NCI-H526 treated with DMSO at 0.1 percent for 48 hours (cell line): ENCODE results near the gene EPHA1.

Source experiments
- DNase-seq: peaks from one replicate; lab custom pipeline; 2025; lab: John Stamatoyannopoulos, UW

The EPHA1 gene

GRCh38 chr7:143388491-143389101, 20.1 kb downstream of the EPHA1 start:
- no peak for DNase-seq

DNA sequence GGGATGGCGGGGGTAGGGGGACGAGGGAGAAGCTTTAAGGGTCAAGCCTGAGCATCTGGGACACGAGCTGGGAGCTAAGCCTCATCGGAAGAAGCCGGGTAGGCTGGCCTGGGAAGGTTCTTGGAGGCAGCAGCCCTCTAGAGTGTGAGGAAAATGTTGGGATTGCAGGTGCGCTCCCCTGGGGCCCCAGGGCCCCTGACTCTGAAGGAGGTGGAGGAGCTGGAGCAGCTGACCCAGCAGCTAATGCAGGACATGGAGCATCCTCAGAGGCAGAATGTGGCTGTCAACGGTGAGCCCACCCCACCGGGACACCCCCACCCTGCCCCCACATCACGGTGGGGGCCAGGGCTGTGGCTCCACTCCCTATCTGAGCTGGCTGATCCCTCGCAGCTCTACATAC, 20.6 kb downstream of the EPHA1 start:
- no peak for DNase-seq

- DNase-seq = no peak
Measured at GRCh38 chr7:143387156-143387975, 21.3 kb downstream of the EPHA1 start.

- no peak for DNase-seq
Measured at GRCh38 chr7:143385891-143386781, 22.5 kb downstream of the EPHA1 start.

DNA sequence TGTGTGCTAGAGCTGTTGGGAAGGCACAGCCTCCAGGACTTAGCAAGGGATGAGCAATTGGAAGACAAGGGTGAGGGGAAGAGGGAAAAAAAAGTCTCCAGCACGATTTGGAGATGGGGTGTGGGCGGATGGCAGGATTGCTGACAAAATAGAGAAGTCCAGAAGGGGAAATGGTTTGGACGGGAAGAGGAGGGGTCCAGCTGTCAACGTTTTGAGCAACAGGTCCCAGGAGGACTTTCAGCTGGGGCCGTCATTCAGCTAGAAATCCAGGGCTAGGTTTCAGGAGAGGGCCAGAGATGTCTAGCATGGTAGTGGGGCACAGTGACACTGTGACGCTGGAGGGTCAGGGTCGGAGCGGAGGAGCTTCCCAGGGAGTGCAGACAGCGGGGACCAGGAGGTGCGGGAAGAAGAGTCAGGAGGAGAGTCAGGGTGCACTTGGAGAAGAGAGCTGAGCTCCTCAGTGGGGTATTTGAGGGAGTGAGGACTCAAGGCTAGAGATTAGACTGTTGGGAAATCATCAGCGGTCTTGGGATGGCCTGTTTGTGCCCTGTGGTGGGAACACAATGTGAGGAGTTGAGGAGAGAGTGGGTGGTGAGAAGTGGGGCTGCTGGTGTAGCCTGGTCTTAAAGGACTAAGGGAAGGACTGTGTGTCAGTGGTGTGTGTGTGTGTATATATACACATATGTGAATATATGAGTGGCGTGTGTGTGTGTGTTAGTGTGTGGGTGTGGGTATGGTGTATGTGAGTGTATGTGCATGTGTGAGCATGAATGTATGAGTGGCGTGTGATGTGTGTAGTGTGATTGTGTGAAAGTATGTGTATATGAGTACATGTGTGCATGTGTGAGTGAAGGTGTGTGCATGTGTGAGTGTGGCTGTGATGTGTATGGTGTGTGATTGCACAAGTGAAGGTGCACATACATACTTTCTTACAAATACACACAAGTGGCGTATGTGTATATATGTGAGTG, 23.7 kb downstream of the EPHA1 start:
- no peak for DNase-seq

- no peak for DNase-seq
Measured at GRCh38 chr7:143384148-143384547, 24.5 kb downstream of the EPHA1 start.

DNA sequence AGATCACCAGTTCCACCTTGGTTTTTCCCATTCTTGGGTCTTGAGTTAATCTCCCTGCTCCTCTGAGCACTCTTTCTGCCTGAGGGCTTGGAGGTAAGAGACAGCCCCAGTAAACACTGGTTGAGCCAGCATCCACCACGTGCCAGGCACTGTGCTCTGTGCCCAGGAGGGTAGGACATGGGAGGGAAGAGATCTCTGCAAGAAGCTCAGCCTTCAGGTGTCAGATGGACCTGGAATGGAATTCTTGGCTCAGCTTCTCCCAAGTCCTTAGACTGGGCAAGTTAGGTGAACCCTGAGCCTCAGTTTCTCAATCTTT, 25.1 kb downstream of the EPHA1 start:
- DNase-seq = no peak

GRCh38 chr7:143382791-143383641, 25.6 kb downstream of the EPHA1 start:
- DNase-seq = no peak

DNA sequence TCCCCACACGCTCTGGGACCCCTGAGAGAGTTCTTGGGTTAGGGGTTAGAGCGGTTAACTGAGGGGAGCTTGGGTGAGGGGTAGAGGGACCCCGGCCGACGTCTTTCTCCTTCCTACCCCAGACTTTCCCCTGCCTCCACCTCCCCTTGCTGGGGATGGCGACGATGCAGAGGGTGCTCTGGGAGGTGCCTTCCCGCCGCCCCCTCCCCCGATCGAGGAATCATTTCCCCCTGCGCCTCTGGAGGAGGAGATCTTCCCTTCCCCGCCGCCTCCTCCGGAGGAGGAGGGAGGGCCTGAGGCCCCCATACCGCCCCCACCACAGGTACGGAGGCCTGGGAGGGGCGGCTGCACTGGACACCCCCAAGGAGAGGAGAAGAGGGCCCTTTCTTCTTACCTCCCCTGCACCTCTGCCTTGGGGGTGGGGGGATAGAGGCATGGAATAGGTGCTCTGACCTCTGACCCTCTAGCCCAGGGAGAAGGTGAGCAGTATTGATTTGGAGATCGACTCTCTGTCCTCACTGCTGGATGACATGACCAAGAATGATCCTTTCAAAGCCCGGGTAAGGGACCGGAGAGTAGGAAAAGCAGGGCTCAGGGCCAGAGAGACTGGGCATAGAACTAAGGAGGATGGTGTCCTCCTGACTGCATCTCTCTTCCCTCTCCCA, 26.4 kb downstream of the EPHA1 start:
- no peak for DNase-seq

DNA sequence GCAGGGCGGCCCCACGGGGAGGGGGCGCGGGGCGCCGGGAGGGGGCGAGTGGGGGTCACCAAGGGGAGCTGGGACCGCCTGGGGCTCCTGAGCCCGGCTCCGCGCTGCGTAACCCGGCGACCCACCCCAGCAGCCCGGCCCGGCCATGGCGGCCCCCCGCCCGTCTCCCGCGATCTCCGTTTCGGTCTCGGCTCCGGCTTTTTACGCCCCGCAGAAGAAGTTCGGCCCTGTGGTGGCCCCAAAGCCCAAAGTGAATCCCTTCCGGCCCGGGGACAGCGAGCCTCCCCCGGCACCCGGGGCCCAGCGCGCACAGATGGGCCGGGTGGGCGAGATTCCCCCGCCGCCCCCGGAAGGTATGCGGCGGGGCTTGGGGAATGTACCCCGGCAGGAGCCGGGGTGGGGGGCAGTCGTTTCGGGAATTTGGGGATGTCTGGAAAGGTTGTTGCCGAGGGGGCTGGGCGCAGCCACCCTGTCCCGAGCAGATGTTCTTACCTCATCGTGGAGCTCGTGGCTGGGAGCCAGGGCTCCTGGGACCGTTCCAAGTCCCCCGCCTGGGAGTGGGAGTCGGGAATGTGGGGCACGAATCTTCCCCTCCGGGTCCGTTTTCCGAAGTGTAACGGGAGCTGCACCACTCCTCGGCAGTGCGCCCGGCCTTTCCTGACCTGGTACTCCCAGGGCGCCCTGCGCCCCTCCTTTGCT, 27.1 kb downstream of the EPHA1 start:
- no peak for DNase-seq

GRCh38 chr7:143380646-143381426, 27.8 kb downstream of the EPHA1 start, which contains the start of gene ZYX:
TSS of gene ZYX (plus strand) at chr7:143381345. CDS start at chr7:143381572, 227 bp downstream.
- DNase-seq = peak; percentile 36

DNA sequence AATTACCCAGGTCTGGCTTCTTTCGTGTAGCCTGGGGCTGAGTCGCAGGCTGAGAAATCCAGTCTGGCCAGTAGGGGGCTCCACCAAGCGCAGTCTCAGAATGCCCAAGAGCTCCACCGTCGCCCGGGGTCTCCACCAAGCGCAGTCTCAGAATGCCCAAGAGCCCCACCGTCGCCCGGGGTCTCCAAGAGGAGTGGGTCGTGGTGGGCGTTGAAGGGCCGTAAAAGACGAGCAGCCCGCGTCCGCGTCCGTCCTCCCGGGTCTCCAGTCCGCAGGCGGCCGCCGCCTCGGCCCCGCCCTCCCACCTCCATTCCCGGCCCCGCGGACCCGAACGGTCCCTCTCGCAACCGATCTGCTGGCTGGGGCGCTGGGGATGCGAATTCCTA, 28.4 kb downstream of the EPHA1 start:
- DNase-seq = peak; percentile 65

DNA sequence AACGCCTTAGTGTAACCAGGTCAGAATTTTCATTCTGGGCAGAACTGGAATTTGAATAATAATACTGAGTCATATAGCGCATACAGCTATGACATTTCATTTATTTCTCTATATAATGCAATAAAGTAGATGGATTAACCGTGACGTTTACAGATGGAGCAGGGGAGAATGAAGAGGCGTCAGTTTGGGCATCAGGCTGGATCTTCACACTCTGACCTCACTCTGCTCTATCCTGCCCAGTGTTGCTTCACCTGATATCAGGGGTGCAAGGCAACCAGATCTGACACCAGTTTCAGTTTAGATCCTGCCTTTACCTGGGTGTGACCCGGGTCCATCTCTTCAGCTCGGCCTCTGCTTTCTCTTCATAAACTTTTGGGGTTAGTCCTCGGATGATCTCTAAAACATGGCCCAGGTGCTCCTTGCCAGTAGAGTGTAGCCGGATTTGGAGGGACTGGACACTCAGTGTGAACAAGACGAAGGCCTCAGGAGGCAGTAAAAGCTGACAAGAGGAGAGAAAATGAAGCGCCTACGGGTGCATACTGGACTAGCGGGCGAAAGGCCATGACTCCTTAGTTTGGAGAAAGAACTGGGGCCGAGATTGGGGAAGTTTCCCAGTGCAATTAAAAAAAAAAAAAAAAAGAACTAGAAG, 28.9 kb downstream of the EPHA1 start:
- DNase-seq = no peak

DNA sequence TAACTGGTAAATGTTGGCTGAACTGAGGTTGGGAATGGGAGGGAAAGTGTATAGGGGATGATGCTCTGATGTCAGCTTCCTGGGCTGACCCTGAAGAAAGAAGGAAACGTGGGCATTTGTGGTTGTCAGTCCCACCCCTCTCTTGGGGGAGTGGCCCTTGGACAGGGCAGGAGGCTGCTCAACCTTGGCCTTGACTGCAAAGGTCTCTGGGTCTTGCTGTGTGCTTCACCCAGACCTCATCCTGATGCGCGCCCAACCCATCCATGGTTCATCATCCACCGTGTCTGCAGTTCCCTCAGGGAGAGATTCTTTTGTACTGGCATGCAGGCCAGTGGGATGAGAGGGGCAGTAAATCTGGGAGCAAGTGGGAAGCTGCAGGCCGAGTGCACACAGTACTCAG, 32.3 kb downstream of the EPHA1 start:
- no peak for DNase-seq

GRCh38 chr7:143375298-143376034, 33.2 kb downstream of the EPHA1 start:
- no peak for DNase-seq

GRCh38 chr7:143374561-143374960, 34.1 kb downstream of the EPHA1 start:
- no peak for DNase-seq

GRCh38 chr7:143373255-143373794, 35.3 kb downstream of the EPHA1 start:
- no peak for DNase-seq
